ENCODE data around the gene ZFYVE27.
A peak's percentile ranks its signal among the peaks of the same experiment; 100 is the strongest.

ZFYVE27 gene

DNA sequence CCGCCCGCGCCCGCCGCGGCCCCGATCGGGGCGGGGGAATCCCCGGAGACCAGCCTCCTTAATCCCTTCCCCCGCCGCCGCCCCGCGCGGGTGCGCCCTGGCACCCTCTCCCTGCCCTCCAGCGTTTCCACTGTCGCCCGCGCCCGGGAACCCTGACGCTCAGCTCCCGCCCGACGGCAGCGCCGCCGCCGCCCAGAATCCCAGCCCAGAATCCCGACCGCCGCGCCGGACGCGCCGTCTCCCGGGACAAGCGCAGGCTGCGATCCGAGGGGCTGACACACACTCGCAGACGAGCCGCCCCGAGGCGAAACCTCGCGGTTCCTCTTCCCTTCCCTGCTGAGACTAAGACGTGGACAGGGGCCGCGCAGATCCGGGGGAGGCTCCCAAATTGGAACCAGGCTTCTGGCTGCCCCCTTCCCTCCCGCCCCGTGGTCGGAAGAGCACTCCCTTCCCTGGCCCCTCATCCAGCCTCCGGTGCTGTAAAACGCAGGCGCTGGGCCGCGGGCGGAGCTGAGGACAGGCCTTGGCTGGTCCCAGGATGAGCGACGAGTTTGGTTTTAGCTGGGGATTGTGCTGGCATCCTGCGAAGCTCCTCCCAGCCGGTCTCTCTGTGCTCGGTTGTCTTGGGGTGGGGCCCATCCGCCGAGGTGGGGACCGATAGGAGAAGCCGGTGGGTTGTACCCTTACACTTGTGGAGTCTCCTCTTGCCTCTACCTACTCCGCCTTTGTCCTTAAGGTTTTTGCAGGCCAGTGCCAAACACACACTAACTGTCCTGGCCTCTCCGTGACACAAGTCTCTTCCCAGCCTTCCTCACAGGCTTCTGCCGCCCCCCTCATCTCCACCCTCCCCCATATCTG is 22.3 kb upstream of the ZFYVE27 start:
- DNase-seq (ENCODE audit: low read depth in 2 of 2): peak in 1 of 2 donors; percentile 19

DNA sequence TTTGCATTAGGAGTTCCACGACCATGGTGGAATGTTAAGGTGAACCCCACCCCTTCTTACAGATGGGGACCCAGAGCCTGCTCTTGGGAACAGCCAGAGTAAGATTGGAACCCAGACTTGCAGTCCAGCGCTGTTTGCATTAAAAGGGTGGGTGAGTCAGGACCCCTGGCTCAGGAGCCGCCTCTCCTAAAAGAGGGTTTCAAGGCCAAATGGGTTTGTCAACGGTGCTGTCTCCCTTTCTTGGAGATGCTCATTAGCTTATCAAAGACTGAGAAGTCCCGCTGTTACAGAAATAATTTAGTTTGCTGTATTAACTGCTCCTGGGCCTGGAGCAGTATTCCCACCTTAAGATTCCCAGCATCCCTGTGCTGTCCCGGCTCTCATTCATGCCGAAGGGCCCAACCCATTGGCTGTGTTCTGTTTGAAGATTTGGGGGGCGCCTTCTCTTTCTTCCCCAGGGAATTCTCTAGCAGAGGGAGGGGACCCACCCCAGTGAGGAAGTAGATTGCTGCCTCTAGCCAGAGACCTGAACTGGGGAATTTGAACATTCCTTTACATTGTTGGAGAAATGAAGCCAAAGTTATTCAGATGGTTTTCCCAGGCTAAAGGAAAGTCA is 21.6 kb upstream of the ZFYVE27 start:
- DNase-seq (ENCODE audit: low read depth in 2 of 2): no peak

DNA sequence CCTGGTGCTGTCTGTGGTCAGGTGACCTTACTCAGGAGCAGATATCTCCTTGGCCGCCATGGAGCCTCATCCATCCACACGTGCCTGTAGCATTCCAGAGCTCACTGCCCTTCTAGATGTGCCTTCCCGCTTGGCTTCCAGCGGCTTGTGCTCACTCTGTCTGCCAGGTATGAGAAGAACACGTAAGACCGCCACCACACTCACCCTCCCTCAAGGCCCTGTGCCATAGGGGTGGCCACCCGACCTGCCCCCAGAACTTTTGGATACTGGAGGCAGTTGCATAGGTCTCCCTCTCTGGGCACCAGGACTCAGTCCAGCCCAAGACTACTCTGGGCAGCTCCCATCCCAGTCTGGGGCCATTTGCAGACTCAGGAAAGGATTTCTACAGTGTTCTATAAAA is 19.3 kb upstream of the ZFYVE27 start:
- DNase-seq (ENCODE audit: low read depth in 2 of 2): no peak

DNA sequence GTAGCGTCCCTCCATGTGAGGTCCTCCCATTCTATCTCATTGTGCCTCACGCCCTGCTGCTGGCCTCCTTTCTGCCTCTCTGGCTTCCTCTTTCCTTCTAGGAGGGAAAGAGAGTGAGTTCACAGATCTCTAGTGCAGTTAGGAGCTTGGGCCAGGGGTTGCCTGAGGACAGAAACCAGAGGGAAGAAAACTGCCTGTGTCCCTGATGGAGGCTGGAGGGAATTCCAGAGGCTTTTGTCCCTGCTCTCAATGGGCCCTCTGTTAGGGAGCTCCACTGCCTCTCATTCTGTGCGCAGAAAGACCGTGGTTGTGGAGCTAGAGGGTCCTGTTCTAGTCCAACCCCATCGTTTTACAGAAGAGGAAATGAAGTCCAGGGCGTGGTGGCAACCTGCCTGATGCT is 18.8 kb upstream of the ZFYVE27 start:
- no peak for DNase-seq (ENCODE audit: low read depth in 2 of 2)

DNA sequence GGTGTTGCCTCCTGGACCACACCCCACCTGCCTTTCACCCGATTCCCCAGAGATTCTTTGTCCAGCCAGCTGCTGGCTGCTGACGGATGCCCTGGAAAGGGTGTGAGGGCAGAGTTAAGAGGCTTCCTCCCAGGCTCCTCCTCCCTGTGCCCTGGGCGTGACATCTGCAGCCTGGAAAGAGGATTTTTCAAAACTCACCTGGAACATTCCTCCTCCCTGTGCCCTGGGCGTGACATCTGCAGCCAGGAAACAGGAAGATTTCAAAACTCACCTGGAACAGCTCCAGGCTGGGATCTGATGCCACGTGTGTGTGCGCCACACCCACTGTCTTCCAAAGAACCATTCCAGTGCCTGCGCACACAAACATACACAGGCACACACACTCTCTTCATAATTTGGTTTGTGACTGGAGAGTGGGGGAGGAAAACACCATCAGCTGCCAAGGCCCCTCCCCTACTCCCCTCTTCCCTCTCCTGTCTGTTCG is 18.2 kb upstream of the ZFYVE27 start:
- no peak for DNase-seq (ENCODE audit: low read depth in 2 of 2)

- no peak for DNase-seq (ENCODE audit: low read depth in 2 of 2)
Measured at GRCh38 chr10:97719602-97720001, 17.3 kb upstream of the ZFYVE27 start.

DNA sequence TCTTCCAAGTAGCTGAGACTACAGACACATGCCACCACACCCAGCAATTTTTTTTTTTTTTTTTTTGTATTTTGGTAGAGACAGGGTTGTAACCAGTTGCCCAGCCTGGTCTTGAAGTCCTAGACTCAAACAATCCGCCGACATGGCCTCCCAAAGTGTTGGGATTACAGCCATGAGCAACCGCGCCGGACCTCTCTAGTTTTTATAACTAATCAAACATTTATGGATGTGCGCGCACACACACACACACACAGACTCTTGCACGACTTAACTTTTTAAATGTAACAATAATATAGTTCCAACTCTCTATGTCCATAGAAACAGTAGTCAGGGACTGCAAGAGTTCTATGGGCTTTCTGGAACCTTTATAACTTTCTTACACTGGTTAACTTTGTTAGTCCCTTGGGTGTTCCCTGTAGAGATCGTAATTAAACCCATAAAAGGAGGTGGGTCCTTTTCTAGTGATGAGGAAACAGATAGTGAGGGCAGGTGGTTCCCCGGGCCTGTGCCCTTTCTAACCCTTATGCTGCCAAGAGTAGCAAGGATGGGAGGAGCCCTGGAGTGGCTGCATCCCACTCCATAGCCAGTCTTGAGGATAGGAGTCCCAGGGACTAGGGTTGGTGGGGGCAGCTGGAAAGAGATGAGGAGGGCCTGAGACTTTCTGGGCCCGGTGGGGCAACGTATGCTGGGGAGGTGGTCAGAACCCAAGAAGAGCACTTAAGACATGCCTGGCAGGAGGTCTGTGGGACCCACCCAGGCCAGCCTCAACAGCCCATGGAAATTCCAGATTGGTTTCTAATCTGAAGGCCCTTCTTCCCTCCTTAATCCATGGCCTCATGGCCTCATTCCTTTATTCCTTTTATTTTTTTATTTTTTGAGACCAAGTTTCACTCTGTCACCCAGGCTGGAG is 14.8 kb upstream of the ZFYVE27 start:
- DNase-seq (ENCODE audit: low read depth in 2 of 2): no peak

- no peak for DNase-seq (ENCODE audit: low read depth in 2 of 2)
Measured at GRCh38 chr10:97723001-97723400, 13.9 kb upstream of the ZFYVE27 start.

DNA sequence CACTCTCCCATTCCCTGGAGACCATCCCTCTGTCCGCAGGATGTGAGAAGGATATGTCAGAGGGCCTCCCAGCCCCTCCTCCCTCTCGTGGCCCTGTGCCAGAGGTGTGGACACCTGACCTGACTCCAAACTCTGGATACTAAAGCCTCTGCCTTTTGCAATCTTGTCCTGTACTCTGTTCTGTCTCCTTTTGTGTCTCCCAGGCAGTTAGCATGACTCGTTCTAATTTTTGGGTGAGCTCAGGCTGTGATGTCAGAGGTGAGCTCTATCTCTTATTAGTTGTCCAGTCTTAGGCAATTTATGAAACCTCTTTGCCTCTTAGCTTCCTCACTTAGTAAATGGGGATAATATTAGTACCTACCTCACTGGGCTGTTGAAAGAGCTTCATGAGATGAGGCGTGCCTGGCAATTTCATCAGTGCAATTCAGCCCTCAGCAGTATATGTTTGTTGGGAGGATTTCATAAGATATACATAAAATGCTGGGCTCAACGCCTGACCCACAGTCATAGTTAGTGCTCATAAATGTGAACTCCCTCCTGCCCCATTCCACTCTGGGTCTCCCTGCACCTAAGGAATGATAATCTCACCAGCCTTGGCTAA is 12.5 kb upstream of the ZFYVE27 start:
- DNase-seq (ENCODE audit: low read depth in 2 of 2): no peak

GRCh38 chr10:97726636-97727178 is 10.2 kb upstream of the ZFYVE27 start:
- no peak for DNase-seq (ENCODE audit: low read depth in 2 of 2)

DNA sequence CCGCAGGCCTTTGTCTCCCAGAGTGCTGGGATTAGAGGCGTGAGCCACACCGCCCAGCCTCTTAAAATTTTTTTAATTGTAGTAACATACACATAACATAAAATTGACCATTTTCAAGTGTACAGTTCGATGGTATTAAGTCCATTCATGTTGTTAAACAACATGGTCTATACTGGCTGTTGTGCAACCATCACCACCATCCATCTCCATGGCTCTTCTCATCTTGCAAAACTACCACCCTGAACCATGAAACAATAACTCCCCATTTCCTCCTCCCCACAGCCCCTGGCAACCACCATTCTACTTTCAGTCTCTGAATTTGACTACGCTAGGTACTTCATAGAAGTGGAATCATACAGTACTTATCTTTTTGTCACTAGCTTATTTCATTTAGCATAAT is 7.9 kb upstream of the ZFYVE27 start:
- no peak for DNase-seq (ENCODE audit: low read depth in 2 of 2)

GRCh38 chr10:97731346-97732051 is 5.4 kb upstream of the ZFYVE27 start:
- peak; percentile 34 to 54 for DNase-seq (ENCODE audit: low read depth in 2 of 2)

GRCh38 chr10:97732052-97732359 is 4.9 kb upstream of the ZFYVE27 start:
- no peak for DNase-seq (ENCODE audit: low read depth in 2 of 2)

GRCh38 chr10:97733256-97733655 is 3.7 kb upstream of the ZFYVE27 start:
- no peak for DNase-seq (ENCODE audit: low read depth in 2 of 2)

GRCh38 chr10:97734021-97734420 is 2.9 kb upstream of the ZFYVE27 start:
- no peak for DNase-seq (ENCODE audit: low read depth in 2 of 2)

DNA sequence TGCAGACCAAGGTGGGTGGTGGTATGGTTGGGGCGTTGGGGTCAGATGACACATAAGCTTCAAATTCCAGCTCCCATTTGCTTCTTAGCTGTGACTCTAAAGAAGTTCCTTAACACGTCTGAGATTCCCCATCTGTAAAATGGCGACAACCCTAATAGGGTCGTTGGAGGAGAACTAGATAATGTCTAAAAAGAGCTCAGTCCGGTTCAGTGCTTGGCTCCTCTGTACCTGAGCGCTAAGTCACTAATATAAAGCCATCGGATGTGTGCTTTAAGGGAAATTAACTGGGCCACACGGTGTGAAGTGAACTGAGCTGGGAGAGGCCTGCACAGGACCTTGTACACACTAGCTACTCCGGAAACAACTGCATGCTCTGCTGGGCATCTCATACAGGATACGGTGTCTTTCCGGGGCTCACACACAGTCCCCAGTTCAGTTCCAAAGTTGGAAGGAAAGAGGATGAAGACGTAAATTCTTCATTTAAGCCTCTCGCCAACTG is 476 bp upstream of the ZFYVE27 start:
- DNase-seq (ENCODE audit: low read depth in 2 of 2): no peak

DNA sequence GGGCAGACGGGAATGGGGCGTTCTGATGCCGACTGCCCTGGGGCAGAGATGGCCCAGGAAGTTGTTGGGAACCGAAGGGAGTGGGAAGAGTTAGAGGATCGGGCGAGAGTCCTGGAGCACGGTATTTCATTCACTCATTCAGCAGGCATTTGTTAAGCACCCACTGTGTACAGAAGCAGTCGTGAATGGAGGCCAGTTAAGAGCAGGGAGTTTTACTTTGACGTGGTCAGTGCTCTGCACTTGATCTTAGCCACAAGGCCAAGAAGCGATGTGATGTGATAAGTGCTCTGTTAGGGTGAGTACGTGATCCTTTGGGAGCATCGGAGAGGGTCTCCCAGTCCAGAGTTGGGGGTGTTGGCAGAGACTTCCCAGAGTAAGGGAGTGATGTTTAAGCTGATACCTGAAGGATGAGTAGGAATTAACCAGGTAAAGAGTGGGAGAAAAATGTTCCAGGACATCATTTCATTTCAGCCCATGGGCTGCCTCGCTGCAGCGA is 890 bp downstream of the ZFYVE27 start:
- no peak for DNase-seq (ENCODE audit: low read depth in 2 of 2)

- DNase-seq (ENCODE audit: low read depth in 2 of 2): no peak
Measured at GRCh38 chr10:97738616-97739015, 1.7 kb downstream of the ZFYVE27 start.

DNA sequence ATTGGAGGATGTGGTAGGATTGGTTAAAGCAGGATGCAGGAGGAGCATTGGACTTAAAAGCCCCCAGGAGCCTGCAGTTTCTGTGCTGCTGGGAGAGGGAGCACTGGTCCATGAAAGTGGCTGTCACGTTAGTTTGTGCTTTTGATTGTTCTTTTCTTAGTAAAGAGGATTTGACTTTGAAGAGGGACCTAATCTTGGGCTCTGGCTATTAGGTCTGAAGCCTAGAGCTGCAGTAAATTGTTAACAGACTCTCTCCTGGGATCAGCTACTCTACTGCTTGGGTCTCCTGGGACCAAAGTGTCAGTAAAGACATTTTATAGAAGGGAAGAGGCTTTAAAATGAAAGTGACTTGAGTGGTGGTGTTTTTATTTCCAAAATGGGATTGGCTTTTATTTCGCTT is 3.7 kb downstream of the ZFYVE27 start:
- no peak for DNase-seq (ENCODE audit: low read depth in 2 of 2)

DNA sequence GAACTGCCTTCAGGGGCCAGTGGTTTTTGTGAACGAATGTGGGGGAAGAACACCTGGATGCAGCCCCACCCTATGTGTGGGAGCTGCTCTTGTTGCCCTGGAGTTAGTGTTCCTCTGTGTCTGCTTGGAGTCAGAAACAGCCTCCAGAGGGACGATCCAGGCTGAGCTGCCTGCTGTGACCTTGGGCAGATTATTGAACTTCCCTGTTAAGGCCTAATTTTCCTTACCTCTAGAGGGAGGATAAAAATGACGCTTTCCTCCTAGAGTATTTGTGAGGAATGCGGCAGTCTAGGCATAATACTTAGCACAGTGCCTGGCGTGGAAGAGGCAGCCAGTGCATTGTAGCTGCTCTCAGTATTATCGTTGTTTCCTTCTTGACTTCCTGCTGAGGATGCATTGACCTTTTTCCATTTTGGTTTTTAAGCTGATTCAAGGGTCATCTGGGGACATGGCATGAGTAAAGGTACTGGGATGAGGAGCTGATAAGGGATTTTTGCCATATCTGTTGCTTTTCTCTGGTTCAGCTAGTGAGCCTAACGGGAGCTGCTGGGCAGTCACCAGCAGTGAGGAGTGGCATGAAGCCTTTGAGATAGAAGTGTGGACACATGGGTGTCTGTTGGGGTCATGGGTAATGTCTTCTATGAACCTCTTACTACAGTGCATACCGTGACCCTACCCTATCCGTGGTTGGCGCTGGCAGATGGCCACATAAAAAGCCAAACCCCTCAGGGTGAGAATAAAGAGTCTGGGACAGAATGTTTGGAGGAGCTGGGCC is 6.4 kb downstream of the ZFYVE27 start:
- DNase-seq (ENCODE audit: low read depth in 2 of 2): no peak
